Right lung (tissue), 5 donors: ENCODE data around the gene TAL1. TPM values are rescaled to one million over a fixed set of nuclear protein-coding genes. Genes with fewer than 3 reads are reported as not detected.
"Not testable (repeated sequence)": the region's sequence is repeated elsewhere in the genome, so short reads cannot be mapped to it uniquely, and the experiment has no call there.

ENCODE experiments used
- DNase-seq, 2 donors: peaks; one replicate each; pipeline ENCODE4 v3.0.0-alpha.2; 2013
- polyA plus RNA-seq, 5 donors: library from polyadenylated mRNA; unstranded; fragments of 120-200 nt; gene quantifications; one replicate each; pipeline versions ENCODE4 v1.2.1 to v1.2.3, GENCODE V29; 2013; ENCODE audit warnings: inconsistent platforms in 1 of 5, low replicate concordance in 1 of 5; ENCODE audit not compliant: insufficient read length in 5 of 5, insufficient read depth in 1 of 5

TAL1 gene
- polyA plus RNA-seq, 5 donors = 8.2 to 11.9 (median 8.8) TPM

- no peak for DNase-seq
Observed at GRCh38 chr1:47213230-47213963, 18.6 kb downstream of the TAL1 start.

GRCh38 chr1:47212636-47213229 is 19.3 kb downstream of the TAL1 start:
- DNase-seq = no peak

GRCh38 chr1:47211796-47212269 is 20.2 kb downstream of the TAL1 start:
- no peak for DNase-seq

- DNase-seq = no peak
Observed at GRCh38 chr1:47210666-47211065, 21.4 kb downstream of the TAL1 start.

GRCh38 chr1:47209725-47210325 is 22.2 kb downstream of the TAL1 start:
- no peak for DNase-seq

- DNase-seq = no peak
Observed at GRCh38 chr1:47209091-47209490, 22.9 kb downstream of the TAL1 start.

GRCh38 chr1:47208374-47208850 is 23.6 kb downstream of the TAL1 start:
- DNase-seq = no peak

GRCh38 chr1:47207803-47208373 is 24.1 kb downstream of the TAL1 start:
- DNase-seq = no peak

GRCh38 chr1:47205918-47206317 is 26.1 kb downstream of the TAL1 start:
- no peak for DNase-seq

GRCh38 chr1:47203504-47203903 is 28.5 kb downstream of the TAL1 start:
- DNase-seq = not testable (repeated sequence)

GRCh38 chr1:47201179-47201578 is 30.8 kb downstream of the TAL1 start:
- DNase-seq = no peak

GRCh38 chr1:47198214-47198613 is 33.8 kb downstream of the TAL1 start:
- no peak for DNase-seq

GRCh38 chr1:47196622-47197021 is 35.4 kb downstream of the TAL1 start:
- no peak for DNase-seq

GRCh38 chr1:47195981-47196380 is 36.0 kb downstream of the TAL1 start:
- not testable (repeated sequence) for DNase-seq

- DNase-seq = no peak
Observed at GRCh38 chr1:47194311-47194710, 37.7 kb downstream of the TAL1 start.

GRCh38 chr1:47193496-47193895 is 38.5 kb downstream of the TAL1 start:
- not testable (repeated sequence) for DNase-seq

- peak; percentile 80 to 83 for DNase-seq
Observed at GRCh38 chr1:47192458-47193384, 39.3 kb downstream of the TAL1 start.

- DNase-seq = no peak
Observed at GRCh38 chr1:47191940-47192457, 40.0 kb downstream of the TAL1 start.

- DNase-seq = no peak
Observed at GRCh38 chr1:47190857-47191256, 41.2 kb downstream of the TAL1 start.

GRCh38 chr1:47190509-47190855 is 41.5 kb downstream of the TAL1 start:
- no peak for DNase-seq

GRCh38 chr1:47189844-47190508 is 42.0 kb downstream of the TAL1 start, which contains the start of gene PDZK1IP1:
PDZK1IP1 (minus strand) TSS chr1:47190036; CDS start chr1:47189932, 104 bp downstream.
- peak in 1 of 2 donors; percentile 46 for DNase-seq
